IgD-negative memory B cell (primary cell): ENCODE measurements around the gene KCNH8. TPM values are rescaled to one million over a fixed set of nuclear protein-coding genes. Genes with fewer than 3 reads are reported as not detected.
"Not testable (repeated sequence)": the region's sequence is repeated elsewhere in the genome, so short reads cannot be mapped to it uniquely, and the experiment has no call there.

Experiments used
- H3K27ac Mint-ChIP-seq, 3 donors: one replicate each; pipeline ENCODE4 v1.8.0; 2020 to 2022; ENCODE audit warnings: mild to moderate bottlenecking in 3 of 3, mixed read lengths in 3 of 3, moderate library complexity in 1 of 3
- H3K27me3 Mint-ChIP-seq: one replicate; pipeline ENCODE4 v1.8.0; 2021; ENCODE audit warnings: mixed read lengths
- H3K36me3 Mint-ChIP-seq: one replicate; pipeline ENCODE4 v1.8.0; 2020; ENCODE audit warnings: mild to moderate bottlenecking, mixed read lengths
- H3K4me1 Mint-ChIP-seq, 3 donors: one replicate each; pipeline ENCODE4 v1.8.0; 2020 to 2022; ENCODE audit warnings: mixed read lengths in 3 of 3, mild to moderate bottlenecking in 1 of 3
- H3K4me3 Mint-ChIP-seq, 4 donors: one replicate each; pipeline ENCODE4 v1.8.0; 2020 to 2022; ENCODE audit warnings: mild to moderate bottlenecking in 4 of 4, mixed read lengths in 4 of 4, moderate library complexity in 3 of 4
- H3K9me3 Mint-ChIP-seq, 3 donors: one replicate each; pipeline ENCODE4 v1.8.0; 2020 to 2021; ENCODE audit warnings: mixed read lengths in 3 of 3, mild to moderate bottlenecking in 1 of 3
- polyA plus RNA-seq: library from polyadenylated mRNA; unstranded; fragments of 300-500 nt; fragmentation: Illumina TruSeq; gene quantifications from one replicate; pipeline ENCODE4 v1.2.3, GENCODE V29; 2021

KCNH8 gene
- 1.9 TPM for polyA plus RNA-seq

- no peaks in the 10 kb centered on the region for H3K9me3 Mint-ChIP-seq
- H3K36me3 Mint-ChIP-seq = no peaks in the 10 kb centered on the region
- H3K27ac Mint-ChIP-seq = peak within 1 kb of the TSS; percentile 57 to 94 (median 92)
- H3K4me1 Mint-ChIP-seq = peaks cover 13 to 19% (median 17%) of the 10 kb centered on the region in 3 donors
- H3K27me3 Mint-ChIP-seq = peaks cover 5% of the 10 kb centered on the region
- peak within 1 kb of the TSS; percentile 90 to 95 (median 94) for H3K4me3 Mint-ChIP-seq
Measured at GRCh38 chr3:19147905-19148767, at the start of gene KCNH8. Gene KCNH8 (plus strand): TSS chr3:19148510. CDS start chr3:19148720, 210 bp downstream.

- H3K27ac Mint-ChIP-seq = peak overlapping the region in 1 of 3 donors; percentile 53
Measured at GRCh38 chr3:19102654-19103290, 45.5 kb upstream of the KCNH8 start.

GRCh38 chr3:19103510-19103909, 44.8 kb upstream of the KCNH8 start:
- H3K9me3 Mint-ChIP-seq = peaks cover 0 to 3% (median 0%) of the 10 kb centered on the region in 3 donors
- H3K27ac Mint-ChIP-seq = peak overlapping the region in 1 of 3 donors; percentile 55
- H3K4me1 Mint-ChIP-seq = peaks cover 0 to 7% (median 0%) of the 10 kb centered on the region in 3 donors
- no peaks in the 10 kb centered on the region for H3K27me3 Mint-ChIP-seq
- H3K4me3 Mint-ChIP-seq = peak overlapping the region; percentile 50 to 97 (median 80)
- H3K36me3 Mint-ChIP-seq = no peaks in the 10 kb centered on the region

More at GRCh38 chr3:19102654-19103290, 45.5 kb upstream of the KCNH8 start:
- peak overlapping the region; percentile 50 to 97 (median 80) for H3K4me3 Mint-ChIP-seq
- H3K27me3 Mint-ChIP-seq, H3K4me1 Mint-ChIP-seq, H3K36me3 Mint-ChIP-seq, H3K9me3 Mint-ChIP-seq: not testable (repeated sequence)

GRCh38 chr3:19104459-19104858, 43.9 kb upstream of the KCNH8 start:
- Mint-ChIP-seq H3K4me1 (peaks cover 0 to 7% (median 0%) of the 10 kb centered on the region in 3 donors), H3K4me3 (no peak overlapping the region), H3K36me3 (no peaks in the 10 kb centered on the region), H3K9me3 (peaks cover 0 to 5% (median 0%) of the 10 kb centered on the region in 3 donors), H3K27ac (no peak overlapping the region), H3K27me3 (no peaks in the 10 kb centered on the region)

GRCh38 chr3:19105826-19106225, 42.5 kb upstream of the KCNH8 start:
- Mint-ChIP-seq H3K9me3 (peaks cover 0 to 7% (median 0%) of the 10 kb centered on the region in 3 donors), H3K36me3 (no peaks in the 10 kb centered on the region), H3K4me1 (peaks cover 0 to 7% (median 0%) of the 10 kb centered on the region in 3 donors), H3K4me3 (no peak overlapping the region), H3K27ac (no peak overlapping the region), H3K27me3 (no peaks in the 10 kb centered on the region)

- H3K4me1 Mint-ChIP-seq = peaks cover 0 to 7% (median 0%) of the 10 kb centered on the region in 3 donors
- peaks cover 0 to 7% (median 0%) of the 10 kb centered on the region in 3 donors for H3K9me3 Mint-ChIP-seq
- H3K4me3 Mint-ChIP-seq = no peak overlapping the region
- H3K27ac Mint-ChIP-seq = no peak overlapping the region
- H3K27me3 Mint-ChIP-seq = no peaks in the 10 kb centered on the region
- no peaks in the 10 kb centered on the region for H3K36me3 Mint-ChIP-seq
Measured at GRCh38 chr3:19106307-19106706, 42.0 kb upstream of the KCNH8 start.

- H3K27me3 Mint-ChIP-seq = no peaks in the 10 kb centered on the region
- peaks cover 0 to 7% (median 0%) of the 10 kb centered on the region in 3 donors for H3K4me1 Mint-ChIP-seq
- H3K36me3 Mint-ChIP-seq = no peaks in the 10 kb centered on the region
- peaks cover 0 to 7% (median 0%) of the 10 kb centered on the region in 3 donors for H3K9me3 Mint-ChIP-seq
- no peak overlapping the region for H3K27ac Mint-ChIP-seq
- no peak overlapping the region for H3K4me3 Mint-ChIP-seq
Measured at GRCh38 chr3:19107719-19108118, 40.6 kb upstream of the KCNH8 start.

- Mint-ChIP-seq H3K36me3 (no peaks in the 10 kb centered on the region), H3K4me3 (no peak overlapping the region), H3K4me1 (no peaks in the 10 kb centered on the region), H3K27ac (no peak overlapping the region), H3K9me3 (peaks cover 0 to 7% (median 0%) of the 10 kb centered on the region in 3 donors), H3K27me3 (peaks cover 3% of the 10 kb centered on the region)
Measured at GRCh38 chr3:19110335-19110895, 37.9 kb upstream of the KCNH8 start.

GRCh38 chr3:19114461-19114860, 33.8 kb upstream of the KCNH8 start:
- Mint-ChIP-seq H3K27ac (no peak overlapping the region), H3K4me1 (no peaks in the 10 kb centered on the region), H3K9me3 (peaks cover 4 to 8% (median 7%) of the 10 kb centered on the region in 3 donors), H3K4me3 (no peak overlapping the region), H3K27me3 (peaks cover 8% of the 10 kb centered on the region), H3K36me3 (no peaks in the 10 kb centered on the region)

GRCh38 chr3:19116239-19116638, 32.1 kb upstream of the KCNH8 start:
- Mint-ChIP-seq H3K4me1 (no peaks in the 10 kb centered on the region), H3K27ac (no peak overlapping the region), H3K4me3 (no peak overlapping the region), H3K9me3 (peaks cover 1 to 12% (median 8%) of the 10 kb centered on the region in 3 donors), H3K36me3 (no peaks in the 10 kb centered on the region), H3K27me3 (peaks cover 8% of the 10 kb centered on the region)

GRCh38 chr3:19124752-19125151, 23.6 kb upstream of the KCNH8 start:
- Mint-ChIP-seq H3K4me1 (no peaks in the 10 kb centered on the region), H3K27me3 (no peaks in the 10 kb centered on the region)

GRCh38 chr3:19139863-19140262, 8.4 kb upstream of the KCNH8 start:
- H3K36me3 Mint-ChIP-seq = peaks cover 2% of the 10 kb centered on the region

More at GRCh38 chr3:19124752-19125151, 23.6 kb upstream of the KCNH8 start:
- no peaks in the 10 kb centered on the region for H3K36me3 Mint-ChIP-seq
- no peak overlapping the region for H3K4me3 Mint-ChIP-seq
- H3K27ac Mint-ChIP-seq = no peak overlapping the region
- peaks cover 0 to 3% (median 2%) of the 10 kb centered on the region in 3 donors for H3K9me3 Mint-ChIP-seq

GRCh38 chr3:19146685-19147650, 1.3 kb upstream of the KCNH8 start:
- Mint-ChIP-seq H3K9me3 (no peaks in the 10 kb centered on the region), H3K4me1 (peaks cover 13 to 19% (median 17%) of the 10 kb centered on the region in 3 donors), H3K4me3 (peak overlapping the region; percentile 90 to 95 (median 94)), H3K27ac (peak overlapping the region; percentile 57 to 94 (median 92)), H3K36me3 (no peaks in the 10 kb centered on the region), H3K27me3 (peaks cover 9% of the 10 kb centered on the region)

More at GRCh38 chr3:19139863-19140262, 8.4 kb upstream of the KCNH8 start:
- Mint-ChIP-seq H3K9me3 (peaks cover 0 to 3% (median 0%) of the 10 kb centered on the region in 3 donors), H3K27ac (no peak overlapping the region), H3K4me1 (peaks cover 0 to 3% (median 0%) of the 10 kb centered on the region in 3 donors), H3K4me3 (no peak overlapping the region), H3K27me3 (peaks cover 10% of the 10 kb centered on the region)

GRCh38 chr3:19148768-19149091, 420 bp downstream of the KCNH8 start:
- peak overlapping the region; percentile 83 to 92 (median 86) for H3K4me3 Mint-ChIP-seq
- peaks cover 5% of the 10 kb centered on the region for H3K27me3 Mint-ChIP-seq
- peak overlapping the region in 2 of 3 donors; percentile 32 to 50 for H3K27ac Mint-ChIP-seq
- H3K4me1 Mint-ChIP-seq = peaks cover 13 to 19% (median 17%) of the 10 kb centered on the region in 3 donors
- no peaks in the 10 kb centered on the region for H3K36me3 Mint-ChIP-seq
- H3K9me3 Mint-ChIP-seq = no peaks in the 10 kb centered on the region
